Transverse colon (tissue), 4 donors: Measurements from ENCODE around the gene INO80. TPM values are rescaled to one million over a fixed set of nuclear protein-coding genes. Genes with fewer than 3 reads are reported as not detected.

Source experiments
- DNase-seq: peaks from one replicate; pipeline ENCODE4 v3.0.0-alpha.2; 2019
- H3K27ac ChIP-seq, 4 donors: fragments of 200-600 bp; sonication (generic); 2 replicates each; pipeline ENCODE4 v1.5.1; 2016 to 2018; ENCODE audit warnings: inconsistent platforms in 4 of 4
- H3K27me3 ChIP-seq: fragments of 200-600 bp; sonication (generic); 2 replicates; pipeline ENCODE4 v1.5.1; 2017; ENCODE audit warnings: inconsistent platforms
- H3K36me3 ChIP-seq, 4 donors: fragments of 200-600 bp; sonication (generic); 2 replicates each; pipeline ENCODE4 v1.5.1; 2017 to 2019; ENCODE audit warnings: inconsistent platforms in 4 of 4
- H3K4me1 ChIP-seq, 4 donors: fragments of 200-600 bp; sonication (generic); 2 replicates each; pipeline ENCODE4 v1.5.1; 2017 to 2020; ENCODE audit warnings: inconsistent platforms in 4 of 4
- H3K4me3 ChIP-seq, 4 donors: fragments of 200-600 bp; sonication (generic); 1 replicate in 1 of 4; 2 replicates in 3 of 4; pipeline versions ENCODE4 v1.5.1 to v1.6.1; 2017 to 2019; ENCODE audit warnings: inconsistent platforms in 4 of 4
- H3K9me3 ChIP-seq, 2 donors: fragments of 200-600 bp; sonication (generic); 2 replicates each; pipeline ENCODE4 v1.5.1; 2017 to 2019; ENCODE audit warnings: inconsistent platforms in 2 of 2
- EP300 ChIP-seq: sonication (generic); formaldehyde crosslinking; IDR thresholded peaks from one replicate; pipeline ENCODE4 v1.6.1; 2017; ENCODE audit warnings: antibody characterized with exemption, low read depth
- POLR2A ChIP-seq: fragments of 450-650 bp; IDR thresholded peaks from one replicate; pipeline ENCODE4 v1.6.1; 2016; ENCODE audit warnings: antibody characterized with exemption, mild to moderate bottlenecking, moderate library complexity
- POLR2AphosphoS5 ChIP-seq, 3 donors: sonication (generic); formaldehyde crosslinking; IDR thresholded peaks; one replicate each; pipeline ENCODE4 v1.6.1; 2016; ENCODE audit warnings: antibody characterized with exemption in 3 of 3
- WGBS, 2 donors: methylation state at CpG; one replicate each; pipeline ENCODE4 v1.1.5; 2018; ENCODE audit warnings: low coverage in 1 of 2; 5-methylcytosine and 5-hydroxymethylcytosine counted together
- in situ Hi-C, 4 donors: fragments of 200-750 bp; cut with MboI; loops; one replicate each; pipeline versions ENCODE4 v1.15.0 to v1.15.1; 2017; ENCODE audit warnings: low sequenced_read_pairs in 3 of 4, low pct_ligation_motif_present in 1 of 4, low pct_unique_long_range_greater_than_20kb in 1 of 4
- intact Hi-C: fragments of 100-400 bp; cut with DNase I; formaldehyde crosslinking; loops from one replicate; pipeline ENCODE4 v1.15.1; 2023; ENCODE audit warnings: low total_unique reads
- total RNA-seq, 4 donors: library from RNA; depleted of rRNA; stranded (reverse); fragments of >200 nt; gene quantifications; one replicate each; pipeline ENCODE4 v1.1.0, GENCODE V29; 2016
- TF ChIP-seq, protein P1 (sequence below), 5 experiments: fragments of 200-600 bp in 3 of 5; fragments of 450-650 bp in 2 of 5; sonication (generic) in 3 of 5; IDR thresholded peaks; 1 replicate in 2 of 5; 2 replicates in 3 of 5; pipeline ENCODE4 v1.5.1; 2016 to 2017; ENCODE audit warnings: antibody characterized with exemption in 5 of 5, inconsistent platforms in 3 of 5, mild to moderate bottlenecking in 2 of 5, moderate library complexity in 1 of 5

Gene INO80
- total RNA-seq, 4 donors from 2014 or later, result 21.8 to 69.1 (median 29.8) TPM

DNA sequence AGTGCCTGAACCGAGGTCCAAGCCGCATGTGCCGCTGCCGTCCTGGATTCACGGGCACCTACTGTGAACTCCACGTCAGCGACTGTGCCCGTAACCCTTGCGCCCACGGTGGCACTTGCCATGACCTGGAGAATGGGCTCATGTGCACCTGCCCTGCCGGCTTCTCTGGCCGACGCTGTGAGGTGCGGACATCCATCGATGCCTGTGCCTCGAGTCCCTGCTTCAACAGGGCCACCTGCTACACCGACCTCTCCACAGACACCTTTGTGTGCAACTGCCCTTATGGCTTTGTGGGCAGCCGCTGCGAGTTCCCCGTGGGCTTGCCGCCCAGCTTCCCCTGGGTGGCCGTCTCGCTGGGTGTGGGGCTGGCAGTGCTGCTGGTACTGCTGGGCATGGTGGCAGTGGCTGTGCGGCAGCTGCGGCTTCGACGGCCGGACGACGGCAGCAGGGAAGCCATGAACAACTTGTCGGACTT, 179.8 kb downstream of the INO80 start:
- no peaks in the 10 kb centered on the region for H3K36me3 ChIP-seq
- no peak overlapping the region for H3K27ac ChIP-seq
- H3K9me3 ChIP-seq, result no peaks in the 10 kb centered on the region
- intact Hi-C loops (no loop called here), in situ Hi-C loops (no loop called here)
- 94% methylated on average over 31 of the region's 31 CpGs; no CpG with 5 or more reads in 1 of the 2 donors for WGBS, 2 donors
- peaks cover 6% of the 10 kb centered on the region for H3K27me3 ChIP-seq
- TF ChIP-seq, protein P1, sequence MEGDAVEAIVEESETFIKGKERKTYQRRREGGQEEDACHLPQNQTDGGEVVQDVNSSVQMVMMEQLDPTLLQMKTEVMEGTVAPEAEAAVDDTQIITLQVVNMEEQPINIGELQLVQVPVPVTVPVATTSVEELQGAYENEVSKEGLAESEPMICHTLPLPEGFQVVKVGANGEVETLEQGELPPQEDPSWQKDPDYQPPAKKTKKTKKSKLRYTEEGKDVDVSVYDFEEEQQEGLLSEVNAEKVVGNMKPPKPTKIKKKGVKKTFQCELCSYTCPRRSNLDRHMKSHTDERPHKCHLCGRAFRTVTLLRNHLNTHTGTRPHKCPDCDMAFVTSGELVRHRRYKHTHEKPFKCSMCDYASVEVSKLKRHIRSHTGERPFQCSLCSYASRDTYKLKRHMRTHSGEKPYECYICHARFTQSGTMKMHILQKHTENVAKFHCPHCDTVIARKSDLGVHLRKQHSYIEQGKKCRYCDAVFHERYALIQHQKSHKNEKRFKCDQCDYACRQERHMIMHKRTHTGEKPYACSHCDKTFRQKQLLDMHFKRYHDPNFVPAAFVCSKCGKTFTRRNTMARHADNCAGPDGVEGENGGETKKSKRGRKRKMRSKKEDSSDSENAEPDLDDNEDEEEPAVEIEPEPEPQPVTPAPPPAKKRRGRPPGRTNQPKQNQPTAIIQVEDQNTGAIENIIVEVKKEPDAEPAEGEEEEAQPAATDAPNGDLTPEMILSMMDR (IDR thresholded peaks at IDR 0.05), result no peak
- no peak for TF ChIP-seq POLR2AphosphoS5 (IDR thresholded peaks at IDR 0.05)
- no peak for TF ChIP-seq EP300
- no peak for TF ChIP-seq POLR2A
- H3K4me3 ChIP-seq, result no peak overlapping the region
- no peak for DNase-seq
- peaks cover 10 to 43% (median 25%) of the 10 kb centered on the region in 4 donors for H3K4me1 ChIP-seq

DNA sequence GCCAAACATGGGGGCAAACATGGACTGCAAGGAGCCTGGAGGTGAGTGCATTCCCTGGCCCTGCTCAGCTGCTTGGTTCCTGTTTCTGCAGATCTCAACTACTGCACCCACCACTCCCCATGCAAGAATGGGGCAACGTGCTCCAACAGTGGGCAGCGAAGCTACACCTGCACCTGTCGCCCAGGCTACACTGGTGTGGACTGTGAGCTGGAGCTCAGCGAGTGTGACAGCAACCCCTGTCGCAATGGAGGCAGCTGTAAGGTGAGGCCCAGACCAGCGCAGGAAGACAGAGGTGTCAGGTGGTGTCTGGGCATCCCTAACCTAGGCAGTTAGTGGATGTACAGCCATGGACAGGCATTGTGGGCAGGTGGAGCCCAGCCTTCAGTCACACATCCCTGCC, 181.6 kb downstream of the INO80 start:
- no peak overlapping the region for H3K4me3 ChIP-seq

DNA sequence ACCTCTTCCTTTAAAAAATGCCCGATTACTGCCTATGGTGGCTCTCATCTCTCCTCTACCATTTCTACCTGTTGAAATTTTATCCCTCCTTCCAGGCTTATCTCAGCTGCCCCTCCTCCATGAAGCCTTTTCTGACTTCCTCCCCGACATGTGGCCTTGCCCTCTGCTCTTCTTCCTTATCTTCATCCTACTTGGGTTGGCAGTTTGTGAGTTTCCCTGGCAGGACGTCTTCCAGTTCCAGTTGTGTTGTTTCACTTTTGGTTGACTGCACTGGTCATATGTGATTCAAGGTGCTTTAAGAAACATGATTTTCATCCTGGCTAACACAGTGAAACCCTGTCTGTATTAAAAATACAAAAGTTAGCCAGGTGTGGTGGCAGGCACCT, 182.6 kb downstream of the INO80 start:
- peak in 1 of 3 donors; percentile 39 for TF ChIP-seq POLR2AphosphoS5 (IDR thresholded peaks at IDR 0.05)
- no peak for TF ChIP-seq EP300
- TF ChIP-seq, protein P1 (IDR thresholded peaks at IDR 0.05), result no peak
- peak; percentile 4 for TF ChIP-seq POLR2A
- Histone ChIP-seq H3K36me3 (no peaks in the 10 kb centered on the region), H3K4me3 (no peak overlapping the region), H3K4me1 (peaks cover 23 to 55% (median 45%) of the 10 kb centered on the region in 4 donors), H3K27me3 (peaks cover 33% of the 10 kb centered on the region), H3K9me3 (no peaks in the 10 kb centered on the region), H3K27ac (peak overlapping the region; percentile 78 to 87 (median 84))
- DNase-seq, result peak; percentile 38
- WGBS, 2 donors, result 32 to 45% methylated on average over 3 of the region's 3 CpGs
- intact Hi-C loops (no loop called here), in situ Hi-C loops (no loop called here)

More for the DNA sequence above, 181.6 kb downstream of the INO80 start:
- in situ Hi-C loops, result no loop called here
- intact Hi-C loops, result no loop called here
- TF ChIP-seq POLR2A (no peak), EP300 (no peak), POLR2AphosphoS5 (IDR thresholded peaks at IDR 0.05) (no peak)
- TF ChIP-seq, protein P1 (IDR thresholded peaks at IDR 0.05), result no peak
- DNase-seq, result no peak
- H3K27me3 ChIP-seq, result peaks cover 24% of the 10 kb centered on the region
- peak overlapping the region in 3 of 4 donors; percentile 82 to 87 (median 85) for H3K27ac ChIP-seq
- H3K4me1 ChIP-seq, result peaks cover 17 to 46% (median 35%) of the 10 kb centered on the region in 4 donors
- WGBS, 2 donors, result 83% methylated on average over 6 of the region's 6 CpGs; no CpG with 5 or more reads in 1 of the 2 donors
- no peaks in the 10 kb centered on the region for H3K9me3 ChIP-seq
- H3K36me3 ChIP-seq, result no peaks in the 10 kb centered on the region

DNA sequence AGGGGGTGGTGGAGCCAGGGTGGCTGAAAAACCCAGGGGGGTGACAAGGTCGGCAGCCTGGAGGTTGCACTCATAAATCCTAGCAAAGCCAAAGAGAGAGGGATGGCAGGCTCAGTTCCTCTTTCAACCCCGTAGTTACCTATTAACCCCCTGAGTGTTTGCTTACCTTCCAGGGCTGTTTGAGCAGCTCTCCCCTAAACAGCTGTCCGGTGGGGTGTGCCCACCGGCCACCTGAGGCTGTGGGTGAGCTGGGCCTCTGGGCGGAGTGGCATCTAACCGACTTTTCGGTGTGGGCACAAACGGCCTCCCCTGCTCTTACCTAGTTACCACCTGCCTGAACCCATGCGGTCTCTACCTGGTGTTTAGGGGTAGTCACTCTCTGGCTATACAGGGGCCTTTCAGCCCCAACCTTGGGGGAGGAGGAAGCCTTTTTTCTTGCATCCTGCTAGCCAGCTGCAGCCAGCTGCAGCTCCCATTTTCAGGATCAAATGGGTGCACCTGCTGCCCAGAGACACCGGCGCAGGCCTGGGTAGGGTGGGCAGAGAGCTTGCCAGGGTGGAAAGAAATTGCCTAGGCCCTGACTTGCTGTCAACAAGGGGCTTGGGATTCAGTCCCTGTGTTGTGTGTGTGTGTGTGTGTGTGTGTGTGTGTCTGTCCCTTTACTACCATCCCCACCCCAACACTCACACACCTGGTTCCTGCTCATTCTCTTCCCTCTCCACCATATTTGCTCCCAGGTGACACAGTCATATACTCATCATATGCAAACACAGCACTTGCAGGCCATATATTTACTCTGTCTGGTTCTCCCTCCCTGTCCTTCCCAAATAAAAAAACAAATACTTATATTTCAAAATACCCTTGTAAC, 183.2 kb downstream of the INO80 start:
- peak overlapping the region; percentile 78 to 87 (median 84) for H3K27ac ChIP-seq
- H3K9me3 ChIP-seq, result no peaks in the 10 kb centered on the region
- H3K36me3 ChIP-seq, result no peaks in the 10 kb centered on the region
- TF ChIP-seq POLR2AphosphoS5 (IDR thresholded peaks at IDR 0.05), result peak; percentile 17 to 56 (median 42)
- no peak for TF ChIP-seq EP300
- peak; percentile 6 for TF ChIP-seq POLR2A
- TF ChIP-seq, protein P1 (IDR thresholded peaks at IDR 0.05), result no peak
- H3K4me1 ChIP-seq, result peaks cover 29 to 59% (median 51%) of the 10 kb centered on the region in 4 donors
- intact Hi-C loops, result no loop called here
- in situ Hi-C loops, result no loop called here
- peak; percentile 68 for DNase-seq
- H3K27me3 ChIP-seq, result peaks cover 40% of the 10 kb centered on the region
- H3K4me3 ChIP-seq, result peak overlapping the region in 3 of 4 donors; percentile 36 to 66 (median 59)
- 46% methylated on average over 11 of the region's 11 CpGs; no CpG with 5 or more reads in 1 of the 2 donors for WGBS, 2 donors
